ENCODE results near the gene UFSP2. TPM values are rescaled to one million over a fixed set of nuclear protein-coding genes. Genes with fewer than 3 reads are reported as not detected.

UFSP2 gene
- total and polyA plus RNA-seq, 8 donors, result 10.1 to 23.4 (median 19.3) TPM

- intact Hi-C loops (cut with DNase I), result no loop called here
- no peak for FAIRE-seq
- no peak for ATAC-seq
- H3K9me3 ChIP-seq, result no peaks in the 10 kb centered on the region
- no peak overlapping the region for H3K27ac ChIP-seq
- no peak for DNase-seq
- no peaks in the 10 kb centered on the region for H3K27me3 ChIP-seq
- no peaks in the 10 kb centered on the region for H3K4me1 ChIP-seq
- TF ChIP-seq CTCF (IDR thresholded peaks at IDR 0.05), result no peak
- H3K4me3 ChIP-seq, result no peak overlapping the region
- no peaks in the 10 kb centered on the region for H3K36me3 ChIP-seq
- WGBS, 2 donors, result 88 to 91% methylated on average over 1 of the region's 1 CpG
Measured at GRCh38 chr4:185392156-185392555, 33.6 kb downstream of the UFSP2 start.

DNA sequence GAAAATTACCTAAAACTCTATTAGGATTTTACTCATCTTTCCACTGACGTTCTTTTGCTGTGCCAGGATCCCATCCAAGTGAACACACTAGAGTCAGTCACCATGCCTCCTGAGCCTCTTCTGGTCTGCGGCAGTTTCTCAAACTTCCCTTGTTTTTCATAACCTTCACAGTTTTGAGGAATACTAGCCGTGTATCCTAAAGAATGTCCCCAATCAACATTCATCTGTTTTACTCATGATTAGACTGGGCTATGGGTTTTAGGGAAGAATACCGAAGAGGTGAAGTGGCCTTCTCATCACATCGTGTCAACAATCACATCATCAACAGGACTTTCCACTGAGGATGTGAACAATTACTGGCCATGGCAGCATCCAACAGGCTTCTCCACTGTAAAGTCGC is 34.8 kb downstream of the UFSP2 start:
- no peak overlapping the region for H3K4me3 ChIP-seq
- H3K9me3 ChIP-seq, result no peaks in the 10 kb centered on the region
- no peaks in the 10 kb centered on the region for H3K27me3 ChIP-seq
- ATAC-seq (no peak), DNase-seq (no peak), FAIRE-seq (no peak)
- H3K36me3 ChIP-seq, result no peaks in the 10 kb centered on the region
- no peaks in the 10 kb centered on the region for H3K4me1 ChIP-seq
- H3K27ac ChIP-seq, result no peak overlapping the region
- no peak for TF ChIP-seq CTCF (IDR thresholded peaks at IDR 0.05)
- 92% methylated on average over 6 of the region's 6 CpGs for whole genome bisulfite sequencing, 2 donors
- intact Hi-C loops (cut with DNase I), result no loop called here

- FAIRE-seq, result no peak
- intact Hi-C loops (cut with DNase I), result no loop called here
- TF ChIP-seq CTCF (IDR thresholded peaks at IDR 0.05), result no peak
- Histone ChIP-seq H3K27me3 (no peaks in the 10 kb centered on the region), H3K4me1 (peaks cover 8 to 15% (median 14%) of the 10 kb centered on the region in 3 donors), H3K9me3 (no peaks in the 10 kb centered on the region), H3K36me3 (no peaks in the 10 kb centered on the region), H3K27ac (no peak overlapping the region), H3K4me3 (no peak overlapping the region)
- no peak for ATAC-seq
- 94 to 98% methylated on average over 12 of the region's 12 CpGs for WGBS, 2 donors
- DNase-seq, result no peak
Measured at GRCh38 chr4:185387957-185388356, 37.8 kb downstream of the UFSP2 start.

DNA sequence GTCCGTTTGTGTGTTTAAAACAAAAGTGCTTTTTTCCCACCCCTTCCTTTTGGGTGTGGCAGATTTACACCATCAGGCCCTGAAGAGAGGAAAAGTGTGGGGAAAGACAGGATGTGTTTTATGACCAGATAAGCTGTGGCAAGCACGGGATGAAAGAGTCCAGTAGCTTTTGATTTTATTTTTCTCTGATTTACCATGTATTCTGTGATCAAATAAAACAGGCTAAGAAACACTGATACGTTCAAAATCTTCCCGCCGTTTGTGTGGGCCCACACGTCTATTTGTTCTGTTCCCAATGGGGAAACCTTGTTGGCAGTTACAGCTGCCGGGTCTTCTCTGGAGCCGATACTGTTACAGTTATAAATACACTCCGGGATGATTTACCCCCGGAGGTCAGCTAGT is 40.8 kb downstream of the UFSP2 start:
- no peak for TF ChIP-seq CTCF (IDR thresholded peaks at IDR 0.05)
- no peak for ATAC-seq
- DNase-seq, result no peak

GRCh38 chr4:185384061-185384460 is 41.7 kb downstream of the UFSP2 start:
- ATAC-seq (no peak), DNase-seq (no peak), FAIRE-seq (no peak)
- no peak overlapping the region for H3K4me3 ChIP-seq
- peaks cover 8 to 29% (median 22%) of the 10 kb centered on the region in 3 donors for H3K4me1 ChIP-seq
- intact Hi-C loops (cut with DNase I), result no loop called here
- peak overlapping the region; percentile 11 to 84 (median 50) for H3K27ac ChIP-seq
- TF ChIP-seq CTCF (IDR thresholded peaks at IDR 0.05), result no peak
- no peaks in the 10 kb centered on the region for H3K36me3 ChIP-seq
- WGBS, 2 donors, result 60 to 69% methylated on average over 2 of the region's 2 CpGs
- no peaks in the 10 kb centered on the region for H3K27me3 ChIP-seq
- H3K9me3 ChIP-seq, result no peaks in the 10 kb centered on the region

More for the DNA sequence above, 40.8 kb downstream of the UFSP2 start:
- WGBS, 2 donors, result 62 to 63% methylated on average over 10 of the region's 10 CpGs
- no peaks in the 10 kb centered on the region for H3K27me3 ChIP-seq
- no peaks in the 10 kb centered on the region for H3K9me3 ChIP-seq
- intact Hi-C loops (cut with DNase I), result no loop called here
- no peak for FAIRE-seq
- H3K4me3 ChIP-seq, result no peak overlapping the region
- no peak overlapping the region for H3K27ac ChIP-seq
- peaks cover 8 to 21% (median 19%) of the 10 kb centered on the region in 3 donors for H3K4me1 ChIP-seq
- no peaks in the 10 kb centered on the region for H3K36me3 ChIP-seq
